IMR-90 (cell line): ENCODE measurements around the gene MMD. TPM values are rescaled to one million over a fixed set of nuclear protein-coding genes. Genes with fewer than 3 reads are reported as not detected.
A peak's percentile ranks its signal among the peaks of the same experiment; 100 is the strongest.

ENCODE experiments used
- ATAC-seq: fragments of 200-7000 bp; cut with Tn5 transposase; 2 replicates; pipeline ENCODE4 v1.9.1; 2020; ENCODE audit warnings: low read depth, mild to moderate bottlenecking, moderate library complexity
- BruUV-seq: library from RNA; stranded (reverse); fragments of 400-500 nt; replicated peaks from 2 replicates; lab custom pipeline; 2021; lab: Mats Ljungman, UMichigan
- CTCF ChIA-PET: fragments of 300-600 bp; formaldehyde crosslinking; extraction: SDS; loops from one replicate; lab custom pipeline; 2021; ENCODE audit warnings: antibody characterized with exemption; lab: Yijun Ruan, JAX
- POLR2A ChIA-PET: fragments of 300-600 bp; sonication (Branson Sonifier 250); formaldehyde crosslinking; loops from one replicate; lab custom pipeline; 2022; ENCODE audit warnings: antibody characterized with exemption; ENCODE audit not compliant: unreplicated experiment; lab: Charles Lee
- DNase-seq: peaks from one replicate; pipeline ENCODE4 v3.0.0; 2013
- H2AFZ ChIP-seq: replicated peaks from 2 replicates; pipeline ENCODE3; 2013; ENCODE audit warnings: low read length, mild to moderate bottlenecking; ENCODE audit not compliant: poor library complexity
- H2AK5ac ChIP-seq: 2 replicates; pipeline ENCODE4 v1.6.1; 2013; ENCODE audit warnings: low read depth, low read length, inconsistent platforms
- H2AK9ac ChIP-seq: replicated peaks from 2 replicates; pipeline ENCODE3; 2013; ENCODE audit warnings: mild to moderate bottlenecking, low read depth, low read length, moderate library complexity; ENCODE audit not compliant: poor library complexity
- H2BK120ac ChIP-seq: 2 replicates; pipeline ENCODE4 v1.6.1; 2013; ENCODE audit warnings: low read depth, low read length, inconsistent platforms
- H2BK15ac ChIP-seq: 3 replicates; pipeline ENCODE4 v1.6.1; 2013; ENCODE audit warnings: low read depth, low read length, inconsistent platforms
- H2BK20ac ChIP-seq: 2 replicates; pipeline ENCODE4 v1.6.1; 2013; ENCODE audit warnings: low read depth, mild to moderate bottlenecking, inconsistent platforms, low read length, moderate library complexity
- H2BK5ac ChIP-seq: 2 replicates; pipeline ENCODE4 v1.6.1; 2013; ENCODE audit warnings: mild to moderate bottlenecking, low read depth, low read length, inconsistent platforms; ENCODE audit not compliant: poor library complexity, severe bottlenecking
- H3K14ac ChIP-seq: replicated peaks from 2 replicates; pipeline ENCODE4 v1.6.1; 2013; ENCODE audit warnings: low read depth, low read length, inconsistent platforms
- H3K18ac ChIP-seq: 2 replicates; pipeline ENCODE4 v1.6.1; 2013; ENCODE audit warnings: low read depth, low read length, control low read depth
- H3K23ac ChIP-seq: 2 replicates; pipeline ENCODE4 v1.6.1; 2013; ENCODE audit warnings: low read depth, low read length, inconsistent platforms
- H3K27ac ChIP-seq: 2 replicates; pipeline ENCODE4 v1.5.1; 2013; ENCODE audit warnings: mild to moderate bottlenecking, control low read depth, low read length; ENCODE audit not compliant: insufficient read depth
- H3K27me3 ChIP-seq: 2 replicates; pipeline ENCODE4 v1.6.1; 2013; ENCODE audit warnings: low read length; ENCODE audit not compliant: control insufficient read depth, insufficient read depth
- H3K36me3 ChIP-seq: 2 replicates; pipeline ENCODE4 v1.6.1; 2013; ENCODE audit warnings: low read length, mixed read lengths; ENCODE audit not compliant: control insufficient read depth, insufficient read depth
- H3K4ac ChIP-seq: 2 replicates; pipeline ENCODE4 v1.6.1; 2013; ENCODE audit warnings: low read depth, low read length, inconsistent platforms
- H3K4me1 ChIP-seq: 2 replicates; pipeline ENCODE4 v1.6.1; 2013; ENCODE audit warnings: low read length, mixed read lengths; ENCODE audit not compliant: control insufficient read depth, insufficient read depth
- H3K4me2 ChIP-seq: 2 replicates; pipeline ENCODE4 v1.6.1; 2013; ENCODE audit warnings: low read depth, mild to moderate bottlenecking, control low read depth, low read length, moderate library complexity
- H3K4me3 ChIP-seq: 2 replicates; pipeline ENCODE4 v1.5.1; 2013; ENCODE audit warnings: low read depth, mild to moderate bottlenecking, control low read depth, low read length, moderate library complexity; ENCODE audit not compliant: insufficient read depth
- H3K56ac ChIP-seq: 2 replicates; pipeline ENCODE4 v1.6.1; 2013; ENCODE audit warnings: low read length, inconsistent platforms; ENCODE audit not compliant: insufficient read depth; ENCODE audit errors: extremely low read depth
- H3K79me1 ChIP-seq, 2 experiments: 2 replicates each; pipeline ENCODE4 v1.6.1; 2013; ENCODE audit warnings: low read length in 2 of 2, inconsistent platforms in 1 of 2, low read depth in 1 of 2
- H3K9ac ChIP-seq: 2 replicates; pipeline ENCODE4 v1.6.1; 2013; ENCODE audit warnings: low read depth, low read length, control low read depth
- H3K9me1 ChIP-seq: 2 replicates; pipeline ENCODE4 v1.6.1; 2013; ENCODE audit warnings: low read length, inconsistent platforms; ENCODE audit not compliant: insufficient read depth
- H3K9me3 ChIP-seq: 2 replicates; pipeline ENCODE4 v1.6.1; 2013; ENCODE audit warnings: low read length; ENCODE audit not compliant: control insufficient read depth, insufficient read depth
- H4K20me1 ChIP-seq: 2 replicates; pipeline ENCODE4 v1.6.1; 2013; ENCODE audit warnings: low read length, inconsistent platforms; ENCODE audit not compliant: insufficient read depth
- H4K5ac ChIP-seq: 2 replicates; pipeline ENCODE4 v1.6.1; 2013; ENCODE audit warnings: mild to moderate bottlenecking, low read depth, low read length, control low read depth
- H4K8ac ChIP-seq, 2 experiments: 2 replicates each; pipeline ENCODE4 v1.6.1; 2013; ENCODE audit warnings: low read depth in 2 of 2, low read length in 2 of 2, control low read depth in 1 of 2, inconsistent platforms in 1 of 2
- H4K91ac ChIP-seq: 2 replicates; pipeline ENCODE4 v1.6.1; 2013; ENCODE audit warnings: low read depth, low read length, inconsistent platforms; ENCODE audit not compliant: insufficient read depth
- MAFK ChIP-seq: IDR thresholded peaks from 2 replicates; pipeline ENCODE4 v1.6.1; 2012; ENCODE audit warnings: low read depth, low read length, improper control_type of control experiment
- NFE2L2 ChIP-seq: fragments of 150-350 bp; IDR thresholded peaks from 2 replicates; pipeline ENCODE4 v1.6.1; 2016; ENCODE audit warnings: low read depth, mild to moderate bottlenecking, low read length
- WGBS, 2 experiments: methylation state at CpG; one replicate each; pipeline versions ENCODE4 v1.1.5 to v1.1.7; 2013; ENCODE audit warnings: missing lambda C conversion rate in 2 of 2; ENCODE audit not compliant: insufficient read length in 1 of 2; ENCODE audit errors: extremely low coverage in 2 of 2; 5-methylcytosine and 5-hydroxymethylcytosine counted together
- dilution Hi-C: fragments of 300-500 bp; cut with HindIII; formaldehyde crosslinking; loops from one replicate; pipeline ENCODE4 v1.14.3; 2018; ENCODE audit warnings: low sequenced_read_pairs; ENCODE audit not compliant: unreplicated experiment
- in situ Hi-C: fragments of 300-500 bp; cut with MboI; formaldehyde crosslinking; loops from 3 replicates; pipeline ENCODE4 v1.14.3; 2019; ENCODE audit warnings: low sequenced_read_pairs, inconsistent platforms, mixed read lengths
- intact Hi-C: fragments of 100-400 bp; cut with micrococcal nuclease; formaldehyde crosslinking; loops from 2 replicates; pipeline ENCODE4 v1.10.0; 2022
- polyA plus RNA-seq, 3 experiments: library from polyadenylated mRNA; depleted of rRNA; stranded (reverse); fragments of >200 nt; gene quantifications; 2 replicates each; pipeline ENCODE4 v1.2.3, GENCODE V29; 2012; ENCODE audit warnings: low replicate concordance in 1 of 3
- total RNA-seq: library from RNA; depleted of rRNA; stranded (reverse); fragments of >200 nt; gene quantifications from 2 replicates; pipeline ENCODE4 v1.2.3, GENCODE V29; 2012; rRNA removed

MMD gene
- total and polyA plus RNA-seq, 2 of the 4 experiments (the other 2 are of a cell fraction) = 6.3 to 7.0 TPM

DNA sequence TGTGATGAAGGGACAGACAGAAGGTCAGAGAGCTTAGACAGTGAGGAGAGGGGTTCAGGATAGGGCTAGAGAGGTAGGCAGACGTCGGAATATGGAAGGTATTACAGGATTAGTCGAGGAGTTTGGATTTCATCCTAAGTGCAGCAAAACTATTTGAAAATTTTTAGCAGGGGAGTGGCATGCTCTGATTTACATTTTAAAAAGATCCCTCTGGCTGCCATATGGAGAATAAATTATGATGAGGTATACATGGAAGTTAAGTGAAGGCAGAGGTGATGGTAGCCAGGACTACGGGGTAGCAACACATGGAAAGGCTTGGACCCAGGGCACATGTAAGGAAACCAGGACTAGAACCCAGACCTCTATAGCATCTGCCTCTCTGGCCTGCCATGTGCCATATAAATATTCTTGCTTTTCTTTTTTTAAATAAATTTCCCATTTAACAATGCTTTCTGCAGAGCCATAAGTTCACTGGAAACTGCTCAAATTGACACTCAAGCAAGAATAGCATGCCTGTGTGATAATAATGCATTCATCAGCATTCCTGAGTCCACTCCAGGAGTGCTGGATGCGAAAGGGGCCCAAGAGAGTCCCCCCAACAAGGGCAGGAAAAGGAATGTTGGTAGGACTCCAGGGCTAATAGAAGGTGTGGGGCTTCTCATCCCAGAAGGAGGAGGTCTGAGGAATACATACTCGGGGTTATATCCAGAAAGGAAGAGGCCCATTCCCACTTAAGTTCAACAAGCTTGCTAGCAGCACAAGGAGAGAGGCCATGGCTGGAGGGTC is 78.6 kb downstream of the MMD start:
- Histone ChIP-seq H4K8ac (no peak overlapping the region), H2BK120ac (no peak overlapping the region), H3K56ac (no peak overlapping the region), H2BK5ac (no peak overlapping the region), H2BK15ac (no peak overlapping the region), H3K23ac (no peak overlapping the region), H3K9me1 (no peaks in the 10 kb centered on the region), H3K4me2 (no peak overlapping the region), H3K18ac (no peak overlapping the region), H4K20me1 (no peaks in the 10 kb centered on the region), H3K27ac (no peak overlapping the region), H3K79me1 (no peaks in the 10 kb centered on the region), H4K91ac (no peak overlapping the region), H3K4me1 (no peaks in the 10 kb centered on the region), H2AK5ac (no peak overlapping the region), H3K4ac (no peak overlapping the region), H3K36me3 (no peaks in the 10 kb centered on the region), H2BK20ac (no peak overlapping the region), H4K5ac (no peak overlapping the region), H3K27me3 (peaks cover 14% of the 10 kb centered on the region), H2AK9ac (no peak overlapping the region), H2AFZ (no peak overlapping the region), H3K4me3 (no peak overlapping the region), H3K9me3 (no peaks in the 10 kb centered on the region; the same call in 1 of the 2 replicates), H3K14ac (no peak overlapping the region), H3K9ac (no peak overlapping the region)
- CTCF ChIA-PET = no interaction called here
- no peak for ATAC-seq
- 60% methylated on average over 1 of the region's 6 CpGs; no CpG with 5 or more reads in 1 of the 2 experiments for WGBS, 2 experiments
- POLR2A ChIA-PET = no interaction called here
- no TSS peak for BruUV-seq
- dilution Hi-C loops (no loop called here), intact Hi-C loops (no loop called here), in situ Hi-C loops (no loop called here)
- TF ChIP-seq NFE2L2 (no peak), MAFK (0 out of 2 replicates have a peak, but pooled peaks have one; percentile 28)
- no peak for DNase-seq

Other genes starting within 250 kb of the MMD start
- gene HLF, start 156.9 kb downstream of the MMD start, total RNA-seq = 0.18 TPM in 1 of 2 replicates, not detected in the other
- not detected in 2 replicates for gene HLF, start 156.9 kb downstream of the MMD start, polyA plus RNA-seq (2012; rRNA removed)
- not detected in 2 replicates for gene SMIM36, start 89.6 kb upstream of the MMD start, total RNA-seq
- not detected in 2 replicates for gene SMIM36, start 89.6 kb upstream of the MMD start, polyA plus RNA-seq (2012; rRNA removed)